HCT116 (cell line): Measurements from ENCODE around the gene ANO4. TPM values are rescaled to one million over a fixed set of nuclear protein-coding genes. Genes with fewer than 3 reads are reported as not detected.

Source experiments
- ATAC-seq: fragments of 200-7000 bp; cut with Tn5 transposase; 2 replicates; pipeline ENCODE4 v1.9.1; 2020; ENCODE audit warnings: mild to moderate bottlenecking, moderate library complexity
- BruUV-seq: library from RNA; stranded (reverse); fragments of 400-500 nt; replicated peaks from 2 replicates; lab custom pipeline; 2021; lab: Mats Ljungman, UMichigan
- CTCF ChIA-PET: fragments of 300-600 bp; sonication (Branson Sonifier 250); formaldehyde crosslinking; loops from one replicate; lab custom pipeline; 2021; ENCODE audit warnings: antibody characterized with exemption; lab: Charles Lee
- POLR2A ChIA-PET: fragments of 300-600, 350-600 bp; sonication (Branson Sonifier 250); formaldehyde crosslinking; loops from one replicate; lab custom pipeline; 2021; ENCODE audit warnings: antibody characterized with exemption; lab: Charles Lee
- RAD21 ChIA-PET, 2 experiments: fragments of 300-600 bp; sonication (Branson Sonifier 250); formaldehyde crosslinking; loops; one replicate each; lab custom pipeline; 2023; ENCODE audit warnings: low total read pairs in 2 of 2; ENCODE audit not compliant: uncharacterized antibody in 2 of 2, unreplicated experiment in 2 of 2, low non-redundant PET in 1 of 2; lab: Charles Lee
- DNase-seq: peaks from one replicate; pipeline ENCODE4 v3.0.0-alpha.2; 2010; ENCODE audit warnings: low read depth, low spot score
- H2AFZ ChIP-seq: fragments of 200-600 bp; shearing (Covaris generic), sonication (generic); 2 replicates; pipeline ENCODE4 v1.6.1; 2017; ENCODE audit warnings: low read depth, mixed run types, mixed read lengths, antibody characterized with exemption, low read length; ENCODE audit not compliant: poor library complexity, severe bottlenecking
- H3K27ac ChIP-seq: 2 replicates; pipeline ENCODE4 v1.5.1; 2012; ENCODE audit warnings: low read depth, low read length
- H3K27me3 ChIP-seq: fragments of 200-600 bp; sonication (generic); 2 replicates; pipeline ENCODE4 v1.6.1; 2016; ENCODE audit warnings: mixed run types, low read length, mixed read lengths; ENCODE audit not compliant: insufficient read depth
- H3K36me3 ChIP-seq, 2 experiments: fragments of 200-500 bp in 1 of 2; fragments of 200-600 bp in 1 of 2; sonication (Bioruptor generic) in 1 of 2; sonication (generic) in 1 of 2; 2 replicates each; pipeline versions ENCODE4 v1.5.1 to v1.6.1; 2014 to 2016; ENCODE audit warnings: low read length in 2 of 2, inconsistent platforms in 1 of 2, mixed read lengths in 1 of 2, mixed run types in 1 of 2; ENCODE audit not compliant: insufficient read depth in 2 of 2, control insufficient read depth in 1 of 2
- H3K4me1 ChIP-seq, 2 experiments: fragments of 200-600 bp in 1 of 2; sonication (generic) in 1 of 2; 2 replicates each; pipeline versions ENCODE4 v1.5.1 to v1.6.1; 2012 to 2017; ENCODE audit warnings: low read length in 2 of 2, inconsistent platforms in 1 of 2, mild to moderate bottlenecking in 1 of 2, mixed read lengths in 1 of 2, mixed run types in 1 of 2, moderate library complexity in 1 of 2; ENCODE audit not compliant: insufficient read depth in 2 of 2, control insufficient read depth in 1 of 2
- H3K4me2 ChIP-seq: fragments of 200-600 bp; sonication (generic); 2 replicates; pipeline ENCODE4 v1.6.1; 2017; ENCODE audit warnings: mixed run types, low read length, mixed read lengths
- H3K4me3 ChIP-seq, 2 experiments: fragments of 200-600 bp in 1 of 2; sonication (generic) in 1 of 2; replicated peaks in 1 of 2; 2 replicates each; pipeline ENCODE4 v1.5.1; 2011 to 2016; ENCODE audit warnings: low read length in 2 of 2, control low read depth in 1 of 2, low read depth in 1 of 2, mild to moderate bottlenecking in 1 of 2, mixed read lengths in 1 of 2, mixed run types in 1 of 2
- H3K79me2 ChIP-seq: fragments of 200-600 bp; sonication (generic); 2 replicates; pipeline ENCODE4 v1.6.1; 2017; ENCODE audit warnings: mild to moderate bottlenecking, mixed run types, low read length, moderate library complexity, mixed read lengths; ENCODE audit not compliant: insufficient read depth
- H3K9ac ChIP-seq: fragments of 200-600 bp; sonication (generic); 2 replicates; pipeline ENCODE4 v1.6.1; 2016; ENCODE audit warnings: low read length, mixed read lengths
- H3K9me2 ChIP-seq: fragments of 200-600 bp; sonication (generic), shearing (Covaris generic); 2 replicates; pipeline ENCODE4 v1.6.1; 2017; ENCODE audit warnings: mixed run types, mild to moderate bottlenecking, moderate library complexity; ENCODE audit not compliant: insufficient read depth
- H3K9me3 ChIP-seq, 2 experiments: fragments of 200-500 bp in 1 of 2; fragments of 200-600 bp in 1 of 2; sonication (Bioruptor generic) in 1 of 2; sonication (generic) in 1 of 2; 2 replicates each; pipeline ENCODE4 v1.6.1; 2014 to 2017; ENCODE audit warnings: low read length in 2 of 2, mixed read lengths in 2 of 2, inconsistent platforms in 1 of 2, low read depth in 1 of 2, mild to moderate bottlenecking in 1 of 2, mixed run types in 1 of 2, moderate library complexity in 1 of 2; ENCODE audit not compliant: control insufficient read depth in 1 of 2, insufficient read depth in 1 of 2
- H4K20me1 ChIP-seq: fragments of 200-600 bp; sonication (generic), shearing (Covaris generic); 2 replicates; pipeline ENCODE4 v1.6.1; 2017; ENCODE audit warnings: mixed run types, mild to moderate bottlenecking, moderate library complexity; ENCODE audit not compliant: insufficient read depth
- CBX3 ChIP-seq: IDR thresholded peaks from 2 replicates; pipeline ENCODE4 v1.6.1; 2012; ENCODE audit warnings: low read depth
- CEBPB ChIP-seq: IDR thresholded peaks from 2 replicates; pipeline ENCODE4 v1.6.1; 2012; ENCODE audit warnings: low read depth
- CTCF ChIP-seq, 3 experiments: fragments of 200-600 bp in 1 of 3; sonication (generic) in 1 of 3; IDR thresholded peaks in 2 of 3; conservative IDR thresholded peaks in 1 of 3; 2 replicates each; pipeline ENCODE4 v1.5.1; 2012 to 2017; ENCODE audit warnings: low read depth in 2 of 3, low read length in 2 of 3, antibody characterized with exemption in 1 of 3, borderline replicate concordance in 1 of 3, control low read depth in 1 of 3, mild to moderate bottlenecking in 1 of 3, mixed read lengths in 1 of 3, mixed run types in 1 of 3, moderate library complexity in 1 of 3; ENCODE audit not compliant: insufficient read depth in 1 of 3
- EGR1 ChIP-seq: IDR thresholded peaks from 2 replicates; pipeline ENCODE4 v1.6.1; 2012; ENCODE audit warnings: low read depth
- EZH2 ChIP-seq: fragments of 200-600 bp; sonication (generic); IDR thresholded peaks from 2 replicates; pipeline ENCODE4 v1.6.1; 2017; ENCODE audit warnings: antibody characterized with exemption, mixed run types
- FOSL1 ChIP-seq: IDR thresholded peaks from 2 replicates; pipeline ENCODE4 v1.6.1; 2012; ENCODE audit warnings: low read depth
- JUND ChIP-seq: IDR thresholded peaks from 2 replicates; pipeline ENCODE4 v1.6.1; 2012
- MAX ChIP-seq: IDR thresholded peaks from 2 replicates; pipeline ENCODE4 v1.6.1; 2012
- POLR2A ChIP-seq: IDR thresholded peaks from 2 replicates; pipeline ENCODE4 v1.7.0; 2011; ENCODE audit warnings: borderline replicate concordance; ENCODE audit not compliant: insufficient read depth, insufficient read length; ENCODE audit errors: extremely low read depth
- POLR2AphosphoS5 ChIP-seq: IDR thresholded peaks from 2 replicates; pipeline ENCODE4 v1.6.1; 2011; ENCODE audit warnings: mild to moderate bottlenecking, low read depth, low read length, moderate library complexity
- RAD21 ChIP-seq: IDR thresholded peaks from 2 replicates; pipeline ENCODE4 v1.6.1; 2012; ENCODE audit warnings: low read depth, mild to moderate bottlenecking
- SIN3A ChIP-seq: IDR thresholded peaks from 2 replicates; pipeline ENCODE4 v1.6.1; 2012; ENCODE audit warnings: low read depth
- SP1 ChIP-seq: IDR thresholded peaks from 2 replicates; pipeline ENCODE4 v1.6.1; 2012; ENCODE audit warnings: low read depth
- SRF ChIP-seq: IDR thresholded peaks from 2 replicates; pipeline ENCODE4 v1.6.1; 2012; ENCODE audit warnings: low read depth
- TCF7L2 ChIP-seq: IDR thresholded peaks from 2 replicates; pipeline ENCODE4 v1.7.0; 2011; ENCODE audit warnings: borderline replicate concordance, inconsistent platforms; ENCODE audit not compliant: insufficient read depth, insufficient read length; ENCODE audit errors: extremely low read depth
- YY1 ChIP-seq: IDR thresholded peaks from 2 replicates; pipeline ENCODE4 v1.6.1; 2011; ENCODE audit warnings: low read length, low read depth, moderate library complexity, mild to moderate bottlenecking; ENCODE audit not compliant: insufficient replicate concordance; ENCODE audit errors: extremely low read depth
- ZBTB33 ChIP-seq: IDR thresholded peaks from 2 replicates; pipeline ENCODE4 v1.6.1; 2011; ENCODE audit warnings: mild to moderate bottlenecking, low read length, moderate library complexity; ENCODE audit not compliant: insufficient replicate concordance; ENCODE audit errors: extremely low read depth
- intact Hi-C: fragments of 100-400 bp; cut with micrococcal nuclease; formaldehyde crosslinking; loops from 2 replicates; pipeline ENCODE4 v1.10.0; 2022
- total RNA-seq: library from RNA; stranded (reverse); gene quantifications from one replicate; pipeline ENCODE4 v1.2.1, GENCODE V29; 2021; ENCODE audit not compliant: unreplicated experiment
- TF ChIP-seq, protein P1 (sequence below): IDR thresholded peaks from 2 replicates; pipeline ENCODE4 v1.6.1; 2012; ENCODE audit warnings: low read depth
- TF ChIP-seq, protein P2 (sequence below): IDR thresholded peaks from 2 replicates; pipeline ENCODE4 v1.6.1; 2012

The ANO4 gene
- total RNA-seq, 1 experiment from 2014 or later = 1.7 TPM

- Histone ChIP-seq H3K4me1 (no peaks in the 10 kb centered on the region), H2AFZ (no peak overlapping the region), H3K9me3 (no peaks in the 10 kb centered on the region), H3K4me2 (no peak overlapping the region), H4K20me1 (no peaks in the 10 kb centered on the region), H3K27me3 (no peaks in the 10 kb centered on the region), H3K9me2 (no peaks in the 10 kb centered on the region), H3K4me3 (no peak overlapping the region), H3K36me3 (no peaks in the 10 kb centered on the region), H3K27ac (no peak overlapping the region), H3K9ac (no peak overlapping the region), H3K79me2 (no peaks in the 10 kb centered on the region)
- CTCF ChIA-PET = no interaction called here
- POLR2A ChIA-PET = no interaction called here
- RAD21 ChIA-PET = no interaction called here
- no peak for TF ChIP-seq MAX
- no peak for TF ChIP-seq CBX3
- no peak for TF ChIP-seq CEBPB
- no peak for TF ChIP-seq YY1
- no peak for TF ChIP-seq JUND
- no peak for TF ChIP-seq EZH2
- TF ChIP-seq EGR1 = no peak
- no peak for TF ChIP-seq CTCF (IDR thresholded peaks at IDR 0.05 in 2 of 3, conservative IDR thresholded peaks at IDR 0.05 in 1 of 3; ENCODE audit: borderline replicate concordance in 1 of 3, insufficient read depth in 1 of 3, low read depth in 2 of 3, low read length in 2 of 3)
- TF ChIP-seq RAD21 = no peak
- TF ChIP-seq SIN3A = no peak
- TF ChIP-seq POLR2A = no peak
- no peak for TF ChIP-seq TCF7L2
- no peak for TF ChIP-seq FOSL1
- no peak for TF ChIP-seq SP1
- TF ChIP-seq POLR2AphosphoS5 = no peak
- TF ChIP-seq, protein P1, sequence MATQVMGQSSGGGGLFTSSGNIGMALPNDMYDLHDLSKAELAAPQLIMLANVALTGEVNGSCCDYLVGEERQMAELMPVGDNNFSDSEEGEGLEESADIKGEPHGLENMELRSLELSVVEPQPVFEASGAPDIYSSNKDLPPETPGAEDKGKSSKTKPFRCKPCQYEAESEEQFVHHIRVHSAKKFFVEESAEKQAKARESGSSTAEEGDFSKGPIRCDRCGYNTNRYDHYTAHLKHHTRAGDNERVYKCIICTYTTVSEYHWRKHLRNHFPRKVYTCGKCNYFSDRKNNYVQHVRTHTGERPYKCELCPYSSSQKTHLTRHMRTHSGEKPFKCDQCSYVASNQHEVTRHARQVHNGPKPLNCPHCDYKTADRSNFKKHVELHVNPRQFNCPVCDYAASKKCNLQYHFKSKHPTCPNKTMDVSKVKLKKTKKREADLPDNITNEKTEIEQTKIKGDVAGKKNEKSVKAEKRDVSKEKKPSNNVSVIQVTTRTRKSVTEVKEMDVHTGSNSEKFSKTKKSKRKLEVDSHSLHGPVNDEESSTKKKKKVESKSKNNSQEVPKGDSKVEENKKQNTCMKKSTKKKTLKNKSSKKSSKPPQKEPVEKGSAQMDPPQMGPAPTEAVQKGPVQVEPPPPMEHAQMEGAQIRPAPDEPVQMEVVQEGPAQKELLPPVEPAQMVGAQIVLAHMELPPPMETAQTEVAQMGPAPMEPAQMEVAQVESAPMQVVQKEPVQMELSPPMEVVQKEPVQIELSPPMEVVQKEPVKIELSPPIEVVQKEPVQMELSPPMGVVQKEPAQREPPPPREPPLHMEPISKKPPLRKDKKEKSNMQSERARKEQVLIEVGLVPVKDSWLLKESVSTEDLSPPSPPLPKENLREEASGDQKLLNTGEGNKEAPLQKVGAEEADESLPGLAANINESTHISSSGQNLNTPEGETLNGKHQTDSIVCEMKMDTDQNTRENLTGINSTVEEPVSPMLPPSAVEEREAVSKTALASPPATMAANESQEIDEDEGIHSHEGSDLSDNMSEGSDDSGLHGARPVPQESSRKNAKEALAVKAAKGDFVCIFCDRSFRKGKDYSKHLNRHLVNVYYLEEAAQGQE = no peak
- no peak for TF ChIP-seq SRF
- TF ChIP-seq, protein P2, sequence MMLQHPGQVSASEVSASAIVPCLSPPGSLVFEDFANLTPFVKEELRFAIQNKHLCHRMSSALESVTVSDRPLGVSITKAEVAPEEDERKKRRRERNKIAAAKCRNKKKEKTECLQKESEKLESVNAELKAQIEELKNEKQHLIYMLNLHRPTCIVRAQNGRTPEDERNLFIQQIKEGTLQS = no peak
- TF ChIP-seq ZBTB33 = no peak
- no peak for ATAC-seq
- no peak for DNase-seq
- no TSS peak for BruUV-seq
- intact Hi-C loops = no loop called here
Observed at GRCh38 chr12:100830003-100830795, 35.6 kb downstream of the ANO4 start.
